HepG2 (cell line): Measurements from ENCODE around the gene MTHFD2. TPM values are rescaled to one million over a fixed set of nuclear protein-coding genes. Genes with fewer than 3 reads are reported as not detected.

Source experiments
- BCL3 ChIP-seq: sonication (generic); formaldehyde crosslinking; IDR thresholded peaks from 2 replicates; pipeline ENCODE4 v1.5.1; 2020; ENCODE audit warnings: mild to moderate bottlenecking, missing genetic modification reagents, moderate library complexity
- ESRRA ChIP-seq: sonication (generic); formaldehyde crosslinking; IDR thresholded peaks from 2 replicates; pipeline ENCODE4 v1.5.1; 2020; ENCODE audit warnings: mild to moderate bottlenecking, low read depth, missing genetic modification reagents
- FOXA3 ChIP-seq: IDR thresholded peaks from 2 replicates; pipeline ENCODE4 v1.6.1; 2016; ENCODE audit warnings: missing genetic modification reagents, missing compliant biosample characterization
- HNRNPL ChIP-seq: fragments of 200-400 bp; formaldehyde crosslinking; IDR thresholded peaks from 2 replicates; pipeline ENCODE4 v1.6.1; 2017; ENCODE audit warnings: mild to moderate bottlenecking, low read depth, low read length
- KDM3A ChIP-seq: IDR thresholded peaks from 2 replicates; pipeline ENCODE4 v1.6.1; 2018; ENCODE audit warnings: low read depth, missing compliant biosample characterization
- NFE2L2 ChIP-seq: fragments of 150-350 bp; IDR thresholded peaks from 2 replicates; pipeline ENCODE4 v1.6.1; 2014; ENCODE audit warnings: low read length
- NFKB2 ChIP-seq: sonication (generic); formaldehyde crosslinking; IDR thresholded peaks from 2 replicates; pipeline ENCODE4 v1.4.0; 2020; ENCODE audit warnings: missing genetic modification reagents, borderline replicate concordance
- NR2C2 ChIP-seq: sonication (generic); formaldehyde crosslinking; IDR thresholded peaks from 2 replicates; pipeline ENCODE4 v1.4.0; 2020; ENCODE audit warnings: missing genetic modification reagents, mild to moderate bottlenecking, moderate library complexity, borderline replicate concordance
- NRL ChIP-seq: sonication (generic); formaldehyde crosslinking; IDR thresholded peaks from 2 replicates; pipeline ENCODE4 v1.5.0; 2020; ENCODE audit warnings: missing genetic modification reagents, mild to moderate bottlenecking, moderate library complexity, borderline replicate concordance
- PAF1 ChIP-seq: IDR thresholded peaks from 2 replicates; pipeline ENCODE4 v1.6.1; 2016; ENCODE audit warnings: missing genetic modification reagents, missing compliant biosample characterization
- STAT6 ChIP-seq: sonication (generic); formaldehyde crosslinking; IDR thresholded peaks from 2 replicates; pipeline ENCODE4 v1.4.0; 2020; ENCODE audit warnings: missing genetic modification reagents, mild to moderate bottlenecking, borderline replicate concordance
- TBL1XR1 ChIP-seq: fragments of 150-350 bp; IDR thresholded peaks from 2 replicates; pipeline ENCODE4 v1.6.1; 2014; ENCODE audit warnings: borderline replicate concordance, low read length; ENCODE audit not compliant: partially characterized antibody
- ZBTB46 ChIP-seq: sonication (generic); formaldehyde crosslinking; IDR thresholded peaks from 2 replicates; pipeline ENCODE4 v1.4.0; 2020; ENCODE audit warnings: mild to moderate bottlenecking, missing genetic modification reagents, borderline replicate concordance
- ZNF512 ChIP-seq: sonication (generic); formaldehyde crosslinking; IDR thresholded peaks from 2 replicates; pipeline ENCODE4 v1.4.0; 2020; ENCODE audit warnings: mild to moderate bottlenecking, missing genetic modification reagents
- ZNF616 ChIP-seq: sonication (generic); formaldehyde crosslinking; IDR thresholded peaks from 2 replicates; pipeline ENCODE4 v1.5.0; 2020; ENCODE audit warnings: low read depth, mild to moderate bottlenecking, missing genetic modification reagents
- ZNF687 ChIP-seq: sonication (generic); formaldehyde crosslinking; IDR thresholded peaks from 2 replicates; pipeline ENCODE4 v1.5.1; 2020; ENCODE audit warnings: mild to moderate bottlenecking, missing genetic modification reagents, moderate library complexity
- polyA plus RNA-seq, 8 experiments: library from polyadenylated mRNA; depleted of rRNA in 3 of 8; stranded (reverse) in 7 of 8; unstranded in 1 of 8; fragments of >200 nt; fragmentation: Illumina TruSeq in 4 of 8; extraction: Trizol in 4 of 8; gene quantifications; 2 replicates each; pipeline versions ENCODE4 v1.2.1 to v1.2.3, GENCODE V29; 2011 to 2016; ENCODE audit warnings: low read depth in 4 of 8, missing spikeins in 1 of 8, mixed read lengths in 1 of 8; ENCODE audit not compliant: insufficient read depth in 1 of 8
- total RNA-seq, 5 experiments: library from RNA; depleted of rRNA; stranded (reverse); fragments of >200 nt; fragmentation: Illumina TruSeq; extraction: Trizol; gene quantifications; 2 replicates each; pipeline ENCODE4 v1.2.3, GENCODE V29; 2016; ENCODE audit warnings: low read depth in 1 of 5

The MTHFD2 gene
- total and polyA plus RNA-seq, 2 of the 13 experiments (the other 11 are each of a cell fraction or from before 2014, with no cell fraction given): 188 to 269 TPM

GRCh38 chr2:74178211-74179062, 20.0 kb upstream of the MTHFD2 start, which contains the start of gene MOB1A (continued):
- TF ChIP-seq ZNF616: 0 out of 2 replicates have a peak, but pooled peaks have one; percentile 23
- peak; percentile 37 for TF ChIP-seq FOXA3 (CRISPR knock-in tag)
- TF ChIP-seq STAT6 (CRISPR knock-in tag): no peak
- TF ChIP-seq KDM3A (CRISPR knock-in tag): 0 out of 2 replicates have a peak, but pooled peaks have one; percentile 65
- peak; percentile 87 for TF ChIP-seq ZNF687 (CRISPR knock-in tag)
- peak; percentile 92; the same call in 1 of the 2 replicates for TF ChIP-seq BCL3 (CRISPR knock-in tag)
- TF ChIP-seq NFKB2: peak; percentile 93
- no peak for TF ChIP-seq NFE2L2
- TF ChIP-seq ESRRA (CRISPR knock-in tag): no peak
- TF ChIP-seq NR2C2: no peak; the same call in none of the 2 replicates
- TF ChIP-seq NRL (CRISPR knock-in tag): peak; percentile 88; the same call in 1 of the 2 replicates
- no peak for TF ChIP-seq TBL1XR1
- 0 out of 2 replicates have a peak, but pooled peaks have one; percentile 48 for TF ChIP-seq ZNF512 (CRISPR knock-in tag)
- no peak for TF ChIP-seq PAF1 (CRISPR knock-in tag)
- TF ChIP-seq HNRNPL: no peak
- no peak for TF ChIP-seq ZBTB46 (CRISPR knock-in tag)
